Measurements from ENCODE around the gene SERF2. TPM values are rescaled to one million over a fixed set of nuclear protein-coding genes. Genes with fewer than 3 reads are reported as not detected.
"Not testable (repeated sequence)": the region's sequence is repeated elsewhere in the genome, so short reads cannot be mapped to it uniquely, and the experiment has no call there.

SERF2 gene
- 1,153 TPM for polyA plus RNA-seq (2013, experiment 1 of 2)
- 1,148 TPM for polyA plus RNA-seq (2013, experiment 2 of 2)

- DNase-seq (ENCODE audit: low spot score) = peak; percentile 98
- whole genome bisulfite sequencing, 2 donors (ENCODE audit: extremely low coverage in 2 of 2, insufficient read length in 2 of 2, insufficient replicate concordance in 1 of 2) = no CpG with 5 or more reads among the region's 66 CpGs
- no peak within 1 kb of the TSS for H2BK12ac ChIP-seq (ENCODE audit: low read length)
- H3K36me3 ChIP-seq (replicated peaks in 1 of 2; ENCODE audit: control insufficient read depth in 2 of 2, insufficient read depth in 2 of 2, low read length in 2 of 2) = peaks cover 28 to 43% of the 10 kb centered on the region in 2 donors
- H2BK15ac ChIP-seq (ENCODE audit: low read length) = no peak within 1 kb of the TSS
- peak within 1 kb of the TSS; percentile 97 for H3K9ac ChIP-seq (ENCODE audit: low read depth, low read length, poor library complexity)
- H4K8ac ChIP-seq (ENCODE audit: low read depth, low read length) = no peak within 1 kb of the TSS
- H3K4me3 ChIP-seq (ENCODE audit: low read length in 2 of 2) = peak within 1 kb of the TSS; percentile 94 to 95
- H4K91ac ChIP-seq (ENCODE audit: low read depth, low read length, poor library complexity) = no peak within 1 kb of the TSS
- H2BK120ac ChIP-seq (ENCODE audit: low read depth, low read length) = no peak within 1 kb of the TSS
- peak within 1 kb of the TSS; percentile 1 for H3K23ac ChIP-seq (ENCODE audit: low read depth, low read length, poor library complexity)
- H3K4me2 ChIP-seq (ENCODE audit: insufficient read depth, low read length, poor library complexity, severe bottlenecking) = peak within 1 kb of the TSS; percentile 72
- no peaks in the 10 kb centered on the region for H3K27me3 ChIP-seq (ENCODE audit: control insufficient read depth in 3 of 3, insufficient read depth in 3 of 3, low read depth in 1 of 3, low read length in 3 of 3)
- peak within 1 kb of the TSS; percentile 92 for H3K18ac ChIP-seq (ENCODE audit: low read length)
- H2AFZ ChIP-seq (ENCODE audit: low read length) = peak within 1 kb of the TSS; percentile 89
- H3K4me1 ChIP-seq (ENCODE audit: control insufficient read depth in 2 of 2, insufficient read depth in 1 of 2, low read depth in 1 of 2, low read length in 2 of 2) = peaks cover 9 to 10% of the 10 kb centered on the region in 2 donors
- H3K14ac ChIP-seq (ENCODE audit: low read length) = peak within 1 kb of the TSS; percentile 97
- H3K4ac ChIP-seq (ENCODE audit: low read length) = peak within 1 kb of the TSS; percentile 13
- peak within 1 kb of the TSS; percentile 95 for H2BK5ac ChIP-seq (ENCODE audit: low read length)
- peak within 1 kb of the TSS; percentile 81 for H2AK5ac ChIP-seq (ENCODE audit: low read depth, low read length)
- H3K9me3 ChIP-seq (replicated peaks in 1 of 2; ENCODE audit: control insufficient read depth in 2 of 2, insufficient read depth in 1 of 2, low read depth in 1 of 2, low read length in 2 of 2) = no peaks in the 10 kb centered on the region
- H3K27ac ChIP-seq (replicated peaks; ENCODE audit: low read length) = peak within 1 kb of the TSS; percentile 59
- peaks cover 3% of the 10 kb centered on the region for H3K79me1 ChIP-seq (ENCODE audit: low read depth, low read length)
Observed at GRCh38 chr15:43791993-43792760, at the start of gene SERF2. SERF2 (plus strand) TSS chr15:43792320; CDS start chr15:43792377, 57 bp downstream.

- Histone ChIP-seq H3K4me3 (ENCODE audit: low read length in 2 of 2) (peak within 1 kb of the TSS; percentile 70 to 95), H3K27ac (replicated peaks; ENCODE audit: low read length) (peak within 1 kb of the TSS; percentile 87), H2AFZ (ENCODE audit: low read length) (peak within 1 kb of the TSS; percentile 92), H3K14ac (ENCODE audit: low read length) (peak within 1 kb of the TSS; percentile 75), H3K23ac (ENCODE audit: low read depth, low read length, poor library complexity) (peak within 1 kb of the TSS; percentile 89), H3K18ac (ENCODE audit: low read length) (peak within 1 kb of the TSS; percentile 95), H3K36me3 (replicated peaks in 1 of 2; ENCODE audit: control insufficient read depth in 2 of 2, insufficient read depth in 2 of 2, low read length in 2 of 2) (peaks cover 0 to 27% of the 10 kb centered on the region in 2 donors), H3K9ac (ENCODE audit: low read depth, low read length, poor library complexity) (peak within 1 kb of the TSS; percentile 91), H3K4me2 (ENCODE audit: insufficient read depth, low read length, poor library complexity, severe bottlenecking) (peak within 1 kb of the TSS; percentile 49)
- not testable (repeated sequence) for H4K91ac ChIP-seq (ENCODE audit: low read depth, low read length, poor library complexity); H2BK12ac ChIP-seq (ENCODE audit: low read length); H3K27me3 ChIP-seq (ENCODE audit: control insufficient read depth in 3 of 3, insufficient read depth in 3 of 3, low read depth in 1 of 3, low read length in 3 of 3); H2BK15ac ChIP-seq (ENCODE audit: low read length); H4K8ac ChIP-seq (ENCODE audit: low read depth, low read length); H2BK120ac ChIP-seq (ENCODE audit: low read depth, low read length); H2BK5ac ChIP-seq (ENCODE audit: low read length); H3K79me1 ChIP-seq (ENCODE audit: low read depth, low read length); H3K9me3 ChIP-seq (replicated peaks in 1 of 2; ENCODE audit: control insufficient read depth in 2 of 2, insufficient read depth in 1 of 2, low read depth in 1 of 2, low read length in 2 of 2); H3K4ac ChIP-seq (ENCODE audit: low read length); H3K4me1 ChIP-seq (ENCODE audit: control insufficient read depth in 2 of 2, insufficient read depth in 1 of 2, low read depth in 1 of 2, low read length in 2 of 2); H2AK5ac ChIP-seq (ENCODE audit: low read depth, low read length)
- DNase-seq (ENCODE audit: low spot score) = peak; percentile 89
- no CpG with 5 or more reads among the region's 84 CpGs for WGBS, 2 donors (ENCODE audit: extremely low coverage in 2 of 2, insufficient read length in 2 of 2, insufficient replicate concordance in 1 of 2)
Observed at GRCh38 chr15:43746245-43746902, 45.7 kb upstream of the SERF2 start, which contains the start of gene PDIA3. PDIA3 (plus strand) TSS chr15:43746438; CDS start chr15:43746540, 102 bp downstream.

GRCh38 chr15:43746903-43747309 is 45.2 kb upstream of the SERF2 start:
- DNase-seq (ENCODE audit: low spot score) = peak; percentile 0
- not testable (repeated sequence) for H4K91ac ChIP-seq (ENCODE audit: low read depth, low read length, poor library complexity); H3K14ac ChIP-seq (ENCODE audit: low read length); H3K4ac ChIP-seq (ENCODE audit: low read length); H2BK15ac ChIP-seq (ENCODE audit: low read length); H3K79me1 ChIP-seq (ENCODE audit: low read depth, low read length); H2BK12ac ChIP-seq (ENCODE audit: low read length); H2AK5ac ChIP-seq (ENCODE audit: low read depth, low read length); H2BK5ac ChIP-seq (ENCODE audit: low read length); H3K23ac ChIP-seq (ENCODE audit: low read depth, low read length, poor library complexity); H3K9me3 ChIP-seq (replicated peaks in 1 of 2; ENCODE audit: control insufficient read depth in 2 of 2, insufficient read depth in 1 of 2, low read depth in 1 of 2, low read length in 2 of 2); H4K8ac ChIP-seq (ENCODE audit: low read depth, low read length); H3K27me3 ChIP-seq (ENCODE audit: control insufficient read depth in 3 of 3, insufficient read depth in 3 of 3, low read depth in 1 of 3, low read length in 3 of 3); H3K4me1 ChIP-seq (ENCODE audit: control insufficient read depth in 2 of 2, insufficient read depth in 1 of 2, low read depth in 1 of 2, low read length in 2 of 2); H2BK120ac ChIP-seq (ENCODE audit: low read depth, low read length)
- peak overlapping the region; percentile 91 for H3K9ac ChIP-seq (ENCODE audit: low read depth, low read length, poor library complexity)
- peak overlapping the region; percentile 43 for H3K4me2 ChIP-seq (ENCODE audit: insufficient read depth, low read length, poor library complexity, severe bottlenecking)
- H3K27ac ChIP-seq (replicated peaks; ENCODE audit: low read length) = peak overlapping the region; percentile 87
- H3K18ac ChIP-seq (ENCODE audit: low read length) = peak overlapping the region; percentile 95
- peaks cover 2 to 32% of the 10 kb centered on the region in 2 donors for H3K36me3 ChIP-seq (replicated peaks in 1 of 2; ENCODE audit: control insufficient read depth in 2 of 2, insufficient read depth in 2 of 2, low read length in 2 of 2)
- no CpG with 5 or more reads among the region's 12 CpGs for WGBS, 2 donors (ENCODE audit: extremely low coverage in 2 of 2, insufficient read length in 2 of 2, insufficient replicate concordance in 1 of 2)
- H2AFZ ChIP-seq (ENCODE audit: low read length) = peak overlapping the region; percentile 92
- peak overlapping the region; percentile 70 to 95 for H3K4me3 ChIP-seq (ENCODE audit: low read length in 2 of 2)

GRCh38 chr15:43748376-43748775 is 43.7 kb upstream of the SERF2 start:
- H2BK12ac ChIP-seq (ENCODE audit: low read length) = no peak overlapping the region
- no peak for DNase-seq (ENCODE audit: low spot score)
- peak overlapping the region in 1 of 2 donors; percentile 70 for H3K4me3 ChIP-seq (ENCODE audit: low read length in 2 of 2)

More at GRCh38 chr15:43748376-43748775, 43.7 kb upstream of the SERF2 start:
- Histone ChIP-seq H2AFZ (ENCODE audit: low read length) (no peak overlapping the region), H3K79me1 (ENCODE audit: low read depth, low read length) (peaks cover 3% of the 10 kb centered on the region), H2BK5ac (ENCODE audit: low read length) (no peak overlapping the region), H4K91ac (ENCODE audit: low read depth, low read length, poor library complexity) (no peak overlapping the region), H3K18ac (ENCODE audit: low read length) (no peak overlapping the region), H3K4me1 (ENCODE audit: control insufficient read depth in 2 of 2, insufficient read depth in 1 of 2, low read depth in 1 of 2, low read length in 2 of 2) (peaks cover 0 to 3% of the 10 kb centered on the region in 2 donors), H3K27ac (replicated peaks; ENCODE audit: low read length) (no peak overlapping the region), H3K14ac (ENCODE audit: low read length) (no peak overlapping the region), H2BK15ac (ENCODE audit: low read length) (no peak overlapping the region), H3K9me3 (replicated peaks in 1 of 2; ENCODE audit: control insufficient read depth in 2 of 2, insufficient read depth in 1 of 2, low read depth in 1 of 2, low read length in 2 of 2) (no peaks in the 10 kb centered on the region), H3K4me2 (ENCODE audit: insufficient read depth, low read length, poor library complexity, severe bottlenecking) (no peak overlapping the region), H4K8ac (ENCODE audit: low read depth, low read length) (no peak overlapping the region), H3K23ac (ENCODE audit: low read depth, low read length, poor library complexity) (no peak overlapping the region), H2BK120ac (ENCODE audit: low read depth, low read length) (no peak overlapping the region), H3K9ac (ENCODE audit: low read depth, low read length, poor library complexity) (no peak overlapping the region), H3K4ac (ENCODE audit: low read length) (no peak overlapping the region), H2AK5ac (ENCODE audit: low read depth, low read length) (no peak overlapping the region), H3K36me3 (replicated peaks in 1 of 2; ENCODE audit: control insufficient read depth in 2 of 2, insufficient read depth in 2 of 2, low read length in 2 of 2) (peaks cover 4 to 47% of the 10 kb centered on the region in 2 donors), H3K27me3 (ENCODE audit: control insufficient read depth in 3 of 3, insufficient read depth in 3 of 3, low read depth in 1 of 3, low read length in 3 of 3) (no peaks in the 10 kb centered on the region)
- no CpG with 5 or more reads among the region's 3 CpGs for WGBS, 2 donors (ENCODE audit: extremely low coverage in 2 of 2, insufficient read length in 2 of 2, insufficient replicate concordance in 1 of 2)
